22Rv1 (cell line): Measurements from ENCODE around the gene LCN1.
"Not testable (repeated sequence)": the region's sequence is repeated elsewhere in the genome, so short reads cannot be mapped to it uniquely, and the experiment has no call there.

Experiments
- H3K27ac ChIP-seq: fragments of 450-650 bp; 2 replicates; pipeline ENCODE4 v1.5.1; 2017
- CTCF ChIP-seq: fragments of 450-650 bp; IDR thresholded peaks from 2 replicates; pipeline ENCODE4 v1.5.1; 2017; ENCODE audit warnings: mild to moderate bottlenecking
- ZFX ChIP-seq: fragments of 450-650 bp; IDR thresholded peaks from 2 replicates; pipeline ENCODE4 v1.6.1; 2017; ENCODE audit warnings: antibody characterized with exemption, borderline replicate concordance

The LCN1 gene

GRCh38 chr9:135526730-135527571, 5.7 kb downstream of the LCN1 start:
- no peak overlapping the region for H3K27ac ChIP-seq
- TF ChIP-seq CTCF, result no peak

- H3K27ac ChIP-seq, result not testable (repeated sequence)
These were observed 7.7 kb downstream of the LCN1 start for GRCh38 chr9:135528842-135529435.

GRCh38 chr9:135530146-135530545, 8.9 kb downstream of the LCN1 start:
- no peak overlapping the region for H3K27ac ChIP-seq
- no peak for TF ChIP-seq ZFX
- no peak for TF ChIP-seq CTCF

GRCh38 chr9:135531096-135531495, 9.9 kb downstream of the LCN1 start:
- H3K27ac ChIP-seq, result no peak overlapping the region
- no peak for TF ChIP-seq CTCF
- TF ChIP-seq ZFX, result no peak

- H3K27ac ChIP-seq, result no peak overlapping the region
- no peak for TF ChIP-seq ZFX
- TF ChIP-seq CTCF, result no peak
These were observed 11.9 kb downstream of the LCN1 start for GRCh38 chr9:135533113-135533512.

GRCh38 chr9:135533674-135534073, 12.4 kb downstream of the LCN1 start:
- no peak overlapping the region for H3K27ac ChIP-seq
- TF ChIP-seq ZFX, result no peak

- H3K27ac ChIP-seq, result not testable (repeated sequence)
These were observed 13.0 kb downstream of the LCN1 start for GRCh38 chr9:135534192-135534711.

GRCh38 chr9:135534826-135535225, 13.6 kb downstream of the LCN1 start:
- not testable (repeated sequence) for H3K27ac ChIP-seq

GRCh38 chr9:135535631-135536030, 14.4 kb downstream of the LCN1 start:
- H3K27ac ChIP-seq, result not testable (repeated sequence)

GRCh38 chr9:135536216-135536615, 15.0 kb downstream of the LCN1 start:
- TF ChIP-seq CTCF (no peak), ZFX (no peak)
- H3K27ac ChIP-seq, result no peak overlapping the region

GRCh38 chr9:135543262-135543894, 22.1 kb downstream of the LCN1 start:
- not testable (repeated sequence) for H3K27ac ChIP-seq
